ENCODE results near the gene TRAK2. TPM values are rescaled to one million over a fixed set of nuclear protein-coding genes. Genes with fewer than 3 reads are reported as not detected.

The TRAK2 gene
- total RNA-seq, 4 donors from 2014 or later, result 7.9 to 32.8 (median 13.7) TPM

DNA sequence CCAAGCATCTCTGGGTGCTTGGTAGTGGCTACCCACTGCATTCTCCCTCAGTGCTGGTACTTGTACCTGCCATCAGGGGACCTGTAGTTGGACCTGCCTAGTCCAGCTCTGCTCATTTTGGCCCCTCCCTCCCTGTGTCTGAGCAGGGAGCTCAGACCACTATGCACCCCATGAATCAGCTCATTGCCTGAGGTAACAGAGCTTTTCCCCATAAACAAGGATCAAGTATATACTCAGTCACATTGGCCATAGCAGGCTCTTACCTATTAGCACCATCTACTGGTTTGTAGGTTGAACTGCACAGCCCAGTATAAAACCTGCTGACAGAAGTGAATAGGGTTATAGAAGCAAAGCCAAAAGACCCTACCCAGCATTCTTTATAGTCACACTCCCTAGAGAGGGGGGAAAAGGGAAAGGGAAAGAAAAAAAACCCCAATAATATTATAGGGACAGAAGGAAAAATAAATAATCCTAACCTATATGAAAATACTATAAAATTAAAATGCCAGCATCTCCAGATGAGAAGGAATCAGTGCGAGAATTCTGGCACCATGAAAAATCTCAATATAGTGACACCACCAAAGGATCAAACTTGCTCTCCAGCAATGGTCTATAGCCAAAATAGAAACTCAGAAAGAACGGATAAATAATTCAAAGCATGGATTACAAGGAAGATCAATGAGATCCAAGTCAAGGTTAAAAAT is 87.2 kb downstream of the TRAK2 start:
- Histone ChIP-seq H3K4me3 (no peak overlapping the region), H3K4me1 (peaks cover 0 to 5% (median 0%) of the 10 kb centered on the region in 3 donors), H3K9me3 (peaks cover 0 to 43% (median 5%) of the 10 kb centered on the region in 3 donors), H3K27me3 (no peaks in the 10 kb centered on the region), H3K36me3 (peaks cover 0 to 48% (median 0%) of the 10 kb centered on the region in 3 donors), H3K27ac (peak overlapping the region in 2 of 4 donors; percentile 49 to 50)
- WGBS, 2 donors, result 75% methylated on average over 2 of the region's 2 CpGs
- no peak for DNase-seq
- TF ChIP-seq, protein P1, sequence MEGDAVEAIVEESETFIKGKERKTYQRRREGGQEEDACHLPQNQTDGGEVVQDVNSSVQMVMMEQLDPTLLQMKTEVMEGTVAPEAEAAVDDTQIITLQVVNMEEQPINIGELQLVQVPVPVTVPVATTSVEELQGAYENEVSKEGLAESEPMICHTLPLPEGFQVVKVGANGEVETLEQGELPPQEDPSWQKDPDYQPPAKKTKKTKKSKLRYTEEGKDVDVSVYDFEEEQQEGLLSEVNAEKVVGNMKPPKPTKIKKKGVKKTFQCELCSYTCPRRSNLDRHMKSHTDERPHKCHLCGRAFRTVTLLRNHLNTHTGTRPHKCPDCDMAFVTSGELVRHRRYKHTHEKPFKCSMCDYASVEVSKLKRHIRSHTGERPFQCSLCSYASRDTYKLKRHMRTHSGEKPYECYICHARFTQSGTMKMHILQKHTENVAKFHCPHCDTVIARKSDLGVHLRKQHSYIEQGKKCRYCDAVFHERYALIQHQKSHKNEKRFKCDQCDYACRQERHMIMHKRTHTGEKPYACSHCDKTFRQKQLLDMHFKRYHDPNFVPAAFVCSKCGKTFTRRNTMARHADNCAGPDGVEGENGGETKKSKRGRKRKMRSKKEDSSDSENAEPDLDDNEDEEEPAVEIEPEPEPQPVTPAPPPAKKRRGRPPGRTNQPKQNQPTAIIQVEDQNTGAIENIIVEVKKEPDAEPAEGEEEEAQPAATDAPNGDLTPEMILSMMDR (IDR thresholded peaks at IDR 0.05), result peak; percentile 64 to 93 (median 80)
- no peak for TF ChIP-seq POLR2A (IDR thresholded peaks at IDR 0.05)
- intact Hi-C loops (cut with DNase I), result loop anchor here (10.0 kb wide), 1 partner anchor 119 kb away; no protein-coding TSS in a partner anchor

- Histone ChIP-seq H3K4me1 (peaks cover 0 to 5% (median 0%) of the 10 kb centered on the region in 3 donors), H3K36me3 (peaks cover 0 to 37% (median 0%) of the 10 kb centered on the region in 3 donors), H3K9me3 (peaks cover 0 to 27% (median 5%) of the 10 kb centered on the region in 3 donors), H3K4me3 (no peak overlapping the region), H3K27ac (peak overlapping the region in 2 of 4 donors; percentile 1 to 50), H3K27me3 (no peaks in the 10 kb centered on the region)
- WGBS, 2 donors, result 100% methylated on average over 2 of the region's 2 CpGs
- TF ChIP-seq, protein P1 (IDR thresholded peaks at IDR 0.05), result no peak
- intact Hi-C loops (cut with DNase I), result loop anchor here (10.0 kb wide), 1 partner anchor 118 kb away; no protein-coding TSS in a partner anchor
- no peak for DNase-seq
Observed at GRCh38 chr2:201362396-201362795, 88.9 kb downstream of the TRAK2 start.

DNA sequence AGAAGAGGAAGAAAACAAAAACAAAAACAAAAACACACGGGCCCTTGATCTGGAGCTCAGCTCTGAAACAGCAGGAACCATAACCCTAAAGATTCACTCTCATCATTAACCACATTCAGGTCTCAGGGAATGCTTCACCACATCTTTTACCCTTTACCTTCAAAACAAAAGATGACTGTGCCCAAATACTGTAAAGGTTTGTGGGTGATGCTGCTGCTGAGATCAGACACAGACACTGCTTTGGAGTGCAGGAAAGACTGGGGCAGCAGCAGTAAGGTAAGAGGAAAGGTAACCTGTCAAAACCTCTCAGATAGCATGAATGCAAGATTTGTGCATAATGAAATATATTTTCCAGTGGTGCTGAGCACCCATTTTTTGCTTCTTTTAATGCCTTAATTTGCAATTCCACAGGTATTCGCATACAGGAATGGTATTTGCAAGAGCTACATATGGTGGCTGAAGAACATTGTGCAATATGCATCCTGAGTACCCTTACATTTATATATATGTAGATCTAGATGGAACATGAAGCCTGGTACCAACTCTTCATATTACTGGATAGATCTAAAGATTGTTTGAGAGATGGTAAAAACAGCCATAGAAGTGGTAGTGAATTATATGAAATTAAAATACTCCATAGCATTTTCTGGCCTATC is 90.1 kb downstream of the TRAK2 start:
- Histone ChIP-seq H3K27ac (no peak overlapping the region), H3K4me3 (no peak overlapping the region), H3K27me3 (no peaks in the 10 kb centered on the region), H3K4me1 (peaks cover 0 to 5% (median 4%) of the 10 kb centered on the region in 3 donors), H3K9me3 (peaks cover 0 to 15% (median 5%) of the 10 kb centered on the region in 3 donors), H3K36me3 (peaks cover 0 to 37% (median 0%) of the 10 kb centered on the region in 3 donors)
- no peak for DNase-seq
- intact Hi-C loops (cut with DNase I), result loop anchor here (10.0 kb wide), 1 partner anchor 116 kb away; no protein-coding TSS in a partner anchor
- no peak for TF ChIP-seq POLR2A (IDR thresholded peaks at IDR 0.05)
- TF ChIP-seq, protein P1 (IDR thresholded peaks at IDR 0.05), result no peak
- WGBS, 2 donors, result 84 to 86% methylated on average over 2 of the region's 2 CpGs

GRCh38 chr2:201360256-201360655 is 91.0 kb downstream of the TRAK2 start:
- H3K27me3 ChIP-seq, result no peaks in the 10 kb centered on the region
- TF ChIP-seq, protein P1 (IDR thresholded peaks at IDR 0.05), result no peak
- TF ChIP-seq POLR2A (IDR thresholded peaks at IDR 0.05), result no peak
- peaks cover 0 to 36% (median 0%) of the 10 kb centered on the region in 3 donors for H3K36me3 ChIP-seq
- no peak for DNase-seq
- peaks cover 0 to 5% (median 4%) of the 10 kb centered on the region in 3 donors for H3K4me1 ChIP-seq
- H3K9me3 ChIP-seq, result peaks cover 0 to 15% (median 5%) of the 10 kb centered on the region in 3 donors
- 93% methylated on average over 4 of the region's 4 CpGs for WGBS, 2 donors
- H3K4me3 ChIP-seq, result no peak overlapping the region
- intact Hi-C loops (cut with DNase I), result loop anchor here (10.0 kb wide), 1 partner anchor 115 kb away; no protein-coding TSS in a partner anchor
- H3K27ac ChIP-seq, result no peak overlapping the region

GRCh38 chr2:201358684-201359083 is 92.6 kb downstream of the TRAK2 start:
- TF ChIP-seq, protein P1 (IDR thresholded peaks at IDR 0.05), result no peak
- no peak for TF ChIP-seq POLR2A (IDR thresholded peaks at IDR 0.05)
- no peak for DNase-seq
- Histone ChIP-seq H3K27ac (no peak overlapping the region), H3K36me3 (peaks cover 0 to 29% (median 0%) of the 10 kb centered on the region in 3 donors), H3K9me3 (peaks cover 0 to 11% (median 5%) of the 10 kb centered on the region in 3 donors), H3K4me3 (no peak overlapping the region), H3K27me3 (no peaks in the 10 kb centered on the region), H3K4me1 (peaks cover 0 to 4% (median 3%) of the 10 kb centered on the region in 3 donors)
- intact Hi-C loops (cut with DNase I), result no loop called here
- WGBS, 2 donors, result 71 to 82% methylated on average over 4 to 6 of the region's 7 CpGs

Data from esophagus squamous epithelium (tissue), 5 donors.